HG02884 (cell line): ENCODE measurements around the gene PPIL4.

Experiments
- ATAC-seq: cut with Tn5 transposase; IDR thresholded peaks from one replicate; pipeline ENCODE4 v1.9.1; 2021; ENCODE audit warnings: mild to moderate bottlenecking, moderate library complexity; ENCODE audit not compliant: unreplicated experiment

Gene PPIL4, protein sequence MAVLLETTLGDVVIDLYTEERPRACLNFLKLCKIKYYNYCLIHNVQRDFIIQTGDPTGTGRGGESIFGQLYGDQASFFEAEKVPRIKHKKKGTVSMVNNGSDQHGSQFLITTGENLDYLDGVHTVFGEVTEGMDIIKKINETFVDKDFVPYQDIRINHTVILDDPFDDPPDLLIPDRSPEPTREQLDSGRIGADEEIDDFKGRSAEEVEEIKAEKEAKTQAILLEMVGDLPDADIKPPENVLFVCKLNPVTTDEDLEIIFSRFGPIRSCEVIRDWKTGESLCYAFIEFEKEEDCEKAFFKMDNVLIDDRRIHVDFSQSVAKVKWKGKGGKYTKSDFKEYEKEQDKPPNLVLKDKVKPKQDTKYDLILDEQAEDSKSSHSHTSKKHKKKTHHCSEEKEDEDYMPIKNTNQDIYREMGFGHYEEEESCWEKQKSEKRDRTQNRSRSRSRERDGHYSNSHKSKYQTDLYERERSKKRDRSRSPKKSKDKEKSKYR

DNA sequence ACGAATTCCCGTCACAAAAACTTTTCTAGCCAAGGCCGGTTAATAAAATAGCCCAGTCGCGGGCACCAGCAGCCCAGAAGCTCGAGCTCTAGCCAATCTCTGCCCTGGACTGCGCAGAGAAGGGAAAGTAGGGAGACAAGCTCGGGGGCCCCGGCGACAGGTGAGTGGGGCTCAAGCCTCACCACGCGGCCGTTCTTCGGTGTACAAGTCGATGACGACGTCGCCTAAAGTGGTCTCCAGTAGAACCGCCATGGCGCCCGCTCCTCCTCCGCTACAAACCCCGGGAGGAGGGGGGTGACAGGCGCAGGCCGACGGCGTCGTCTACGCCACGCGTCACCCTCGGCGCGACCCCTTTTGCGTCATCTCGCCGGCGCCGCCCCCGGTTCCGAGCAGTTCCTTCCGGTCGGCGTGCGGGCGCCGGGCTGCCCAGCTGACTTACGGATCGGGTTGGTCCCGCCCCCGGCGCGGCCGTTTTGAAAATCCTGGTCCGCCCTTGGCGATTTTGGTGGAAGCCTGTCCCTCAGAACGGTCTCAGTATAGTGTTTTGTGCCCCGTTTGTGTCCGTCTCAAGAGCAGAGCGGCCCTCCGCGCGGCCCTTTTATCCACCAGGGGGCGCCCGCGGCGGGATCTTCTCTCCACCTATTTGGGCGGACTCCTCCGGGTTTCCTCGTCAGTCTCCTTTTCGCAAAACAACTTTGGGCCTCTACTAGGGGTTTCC, at the start of gene PPIL4:
PPIL4 (minus strand) TSS at position 290 of the 718 bp plus-strand sequence; CDS start at position 252, 38 bp downstream.
- ATAC-seq, result peak; percentile 91

DNA sequence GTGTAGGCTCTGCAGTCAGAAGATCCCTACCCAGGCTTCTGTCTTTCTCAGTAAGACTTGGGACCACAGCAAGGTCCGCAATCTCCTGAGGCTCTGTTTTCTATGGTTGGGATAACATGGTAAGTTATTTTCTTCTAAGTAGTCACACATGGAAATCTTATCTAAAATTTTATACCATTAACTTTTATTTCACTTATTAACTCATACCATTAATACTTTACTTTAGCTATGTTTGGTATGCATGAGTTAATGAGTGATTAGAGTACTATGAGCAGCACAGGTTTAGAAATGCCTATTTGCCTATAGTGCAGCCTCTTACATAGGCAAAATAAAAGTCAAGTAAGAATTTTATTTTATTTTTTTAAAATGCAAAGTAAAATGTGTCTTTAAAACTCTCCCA, 47.6 kb upstream of the PPIL4 start:
- ATAC-seq, result no peak

DNA sequence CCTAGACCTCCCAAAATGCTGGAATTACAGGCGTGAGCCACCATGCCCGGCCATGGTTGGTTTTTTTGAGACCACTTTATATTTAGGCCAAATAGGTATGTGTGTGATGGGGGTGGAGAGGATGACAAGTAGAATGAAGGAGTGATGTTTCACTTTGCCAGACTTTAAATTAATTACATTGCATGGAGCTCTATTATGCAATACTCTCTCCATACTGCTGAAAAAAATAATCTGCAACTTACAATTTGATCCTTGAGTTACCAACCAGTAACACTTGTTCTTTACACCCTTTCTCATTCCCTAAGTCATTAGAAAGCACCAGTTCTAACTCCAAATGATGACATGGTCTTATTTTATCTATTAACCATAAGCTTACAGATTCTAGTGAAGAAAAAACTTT, 47.1 kb upstream of the PPIL4 start:
- no peak for ATAC-seq

DNA sequence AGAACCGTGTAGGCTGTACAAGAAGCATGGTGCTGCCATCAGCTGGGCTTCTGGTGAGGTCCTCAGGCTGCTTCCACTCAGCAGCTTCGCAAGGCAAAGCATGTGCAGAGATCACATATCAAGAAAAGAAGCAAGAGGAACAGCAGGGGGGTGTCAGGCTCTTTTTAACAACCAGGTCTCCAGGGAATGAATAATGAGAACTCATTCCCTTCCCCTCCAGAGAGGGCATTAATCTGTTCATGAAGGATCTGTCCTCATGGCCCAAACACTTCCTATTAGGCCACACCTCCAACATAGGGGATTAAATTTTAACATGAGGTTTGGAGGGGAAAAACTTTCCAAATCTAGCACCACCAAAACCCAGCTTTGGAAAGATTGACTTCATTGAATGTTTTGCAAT, 40.3 kb upstream of the PPIL4 start:
- no peak for ATAC-seq

DNA sequence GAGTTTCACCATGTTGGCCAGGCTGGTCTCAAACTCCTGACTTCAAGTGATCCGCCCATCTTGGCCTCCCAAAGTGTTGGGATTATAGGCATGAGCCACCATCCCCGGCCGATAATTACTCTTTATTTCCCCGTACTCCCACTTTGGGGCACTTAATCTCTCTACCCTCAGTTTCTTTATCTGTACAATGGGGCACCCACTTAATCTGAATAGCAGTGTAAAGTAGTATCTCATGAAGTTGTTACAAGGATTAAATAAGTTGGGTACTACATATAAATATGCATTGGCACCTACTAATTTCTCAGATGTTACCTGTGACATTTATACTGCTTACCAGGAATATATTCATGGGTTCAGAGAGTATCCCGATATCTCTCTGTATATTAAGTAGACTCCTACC, 35.5 kb upstream of the PPIL4 start:
- ATAC-seq, result no peak

DNA sequence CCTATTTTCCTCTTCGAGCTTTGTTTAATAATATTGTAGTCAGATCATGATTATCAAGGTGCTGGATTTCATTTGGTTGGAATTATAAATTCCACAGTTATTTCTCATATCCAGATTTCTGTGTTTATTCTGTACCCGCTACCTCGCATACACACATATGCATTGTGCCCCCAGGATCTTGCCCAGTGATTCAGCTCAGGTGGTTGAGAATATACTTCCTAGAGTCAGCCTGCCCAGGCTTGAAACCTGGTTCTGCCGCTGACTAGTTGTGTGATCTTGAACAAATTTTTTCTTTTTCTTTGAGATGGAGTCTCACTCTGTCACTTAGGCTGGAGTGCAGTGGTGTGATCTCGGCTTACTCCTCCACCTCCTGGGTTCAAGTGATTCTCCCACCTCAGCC, 35.0 kb upstream of the PPIL4 start:
- no peak for ATAC-seq

DNA sequence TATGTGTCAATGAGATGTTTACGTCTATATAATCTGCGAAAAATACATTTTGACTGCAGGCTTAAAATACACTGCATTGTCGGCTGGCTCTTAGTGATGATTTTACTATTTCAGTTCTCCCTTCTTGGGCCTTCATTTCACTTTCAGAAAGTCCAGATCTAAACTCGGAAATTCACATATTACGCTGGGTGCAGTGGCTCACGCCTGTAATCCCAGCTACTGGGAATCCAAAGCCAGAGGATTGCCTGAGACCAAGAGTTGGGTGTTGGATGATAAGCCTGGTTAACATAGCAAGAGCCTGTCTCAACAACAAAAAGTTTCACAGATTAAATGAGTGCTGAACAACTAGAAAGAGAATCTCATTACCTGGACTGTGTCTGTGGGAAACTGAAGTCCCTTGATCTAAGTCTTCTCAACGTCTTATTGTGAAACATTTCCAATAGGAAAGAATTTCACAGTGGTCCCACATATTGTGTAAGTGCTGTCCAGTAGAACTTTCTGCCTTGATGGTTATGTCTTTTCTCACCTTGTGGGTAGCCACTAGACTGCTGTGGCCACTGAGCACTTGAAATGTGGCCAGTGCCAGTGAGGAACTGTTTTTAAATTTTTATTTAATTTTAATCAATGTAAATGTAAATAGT, 22.2 kb upstream of the PPIL4 start:
- ATAC-seq, result no peak

DNA sequence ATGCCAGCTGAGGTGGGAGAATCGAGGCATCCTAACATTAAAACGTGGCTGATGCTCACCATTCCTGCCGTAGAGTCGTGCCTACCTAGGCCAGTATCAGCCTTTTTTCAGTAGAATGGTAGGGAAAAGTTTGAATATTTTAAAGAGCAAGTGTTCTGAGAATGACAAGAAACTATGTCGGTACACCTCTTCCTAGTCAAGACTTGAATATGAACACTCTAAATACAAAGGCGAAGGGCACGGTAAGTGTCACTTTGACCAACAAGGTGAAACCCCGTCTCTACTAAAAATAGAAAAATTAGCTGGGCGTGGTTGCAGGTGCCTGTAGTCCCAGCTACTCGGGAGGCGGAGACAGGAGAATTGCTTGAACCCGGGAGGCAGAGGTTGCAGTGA, 21.3 kb upstream of the PPIL4 start:
- ATAC-seq, result no peak

DNA sequence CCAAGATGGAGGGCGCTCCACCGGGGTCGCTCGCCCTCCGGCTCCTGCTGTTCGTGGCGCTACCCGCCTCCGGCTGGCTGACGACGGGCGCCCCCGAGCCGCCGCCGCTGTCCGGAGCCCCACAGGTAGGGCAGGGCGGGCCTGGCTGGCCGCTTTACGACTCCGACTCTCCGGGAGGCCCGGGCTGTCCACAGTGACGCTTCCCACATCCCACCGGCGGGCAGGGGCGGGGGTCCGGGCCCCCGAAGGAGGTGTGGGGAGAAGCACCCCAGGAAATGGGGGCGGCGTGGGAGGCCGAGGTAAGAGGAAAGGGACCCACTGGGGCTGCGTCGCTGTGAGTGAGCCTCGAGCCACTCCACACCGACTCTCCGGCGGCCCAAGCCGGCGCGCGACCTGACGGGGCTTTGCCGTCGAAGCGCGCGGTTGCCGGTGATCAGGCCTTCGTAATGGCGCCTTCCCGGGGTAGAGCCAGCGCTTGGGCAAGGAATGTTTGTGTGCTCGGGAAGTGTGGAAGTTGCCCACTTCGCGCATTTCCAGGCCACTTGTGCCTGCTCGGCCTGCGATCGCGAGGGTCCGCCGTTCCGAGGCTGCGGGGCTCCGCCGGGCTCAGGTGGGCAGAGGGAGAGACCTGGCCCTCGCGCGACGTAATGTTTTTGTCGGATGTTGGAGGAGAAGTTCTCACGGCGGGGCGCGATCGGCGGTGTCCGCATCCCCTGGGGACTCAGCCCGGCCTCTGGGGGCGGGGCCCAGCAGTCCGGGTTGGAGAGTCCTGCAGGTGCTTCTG, 20.8 kb upstream of the PPIL4 start:
- ATAC-seq, result peak; percentile 6

DNA sequence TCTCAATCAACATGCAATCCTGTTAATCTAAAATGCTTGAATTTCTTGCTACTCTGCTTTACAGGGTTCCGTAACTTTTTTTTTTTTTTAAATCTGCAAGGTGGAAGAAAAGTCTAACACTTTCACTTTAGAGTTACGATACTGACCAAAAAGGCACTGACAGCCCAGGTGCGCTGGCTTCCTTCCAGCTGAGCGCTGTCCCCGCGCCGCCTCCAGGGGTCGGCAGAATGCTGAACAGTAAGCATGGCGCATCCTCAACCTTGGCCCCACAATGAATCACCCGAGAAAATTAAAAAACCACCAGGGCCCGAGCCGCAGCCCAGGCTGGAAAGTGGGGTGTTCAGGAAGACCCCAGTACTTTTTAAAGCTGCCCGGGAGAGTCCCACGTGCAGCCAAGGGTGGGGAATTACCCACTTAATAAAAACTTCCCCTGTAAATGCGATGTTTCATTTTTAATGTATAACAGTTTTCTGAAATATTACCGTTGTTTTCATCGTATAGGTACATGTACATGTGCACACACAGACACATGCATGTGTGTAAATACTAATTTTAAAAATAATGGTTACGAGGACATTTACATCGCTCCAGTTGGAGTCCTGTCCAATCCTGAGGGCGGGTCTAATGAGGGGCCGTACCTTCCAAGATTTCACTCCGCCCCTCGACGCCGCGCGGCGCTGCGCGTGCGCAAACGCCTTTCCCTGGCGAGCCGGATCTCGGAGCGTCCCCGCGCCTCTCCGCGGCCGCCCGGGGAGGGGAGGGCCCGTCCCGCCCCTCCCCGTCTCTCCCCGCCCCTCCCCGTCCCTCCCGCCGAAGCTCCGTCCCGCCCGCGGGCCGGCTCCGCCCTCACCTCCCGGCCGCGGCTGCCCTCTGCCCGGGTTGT, 19.9 kb upstream of the PPIL4 start, which contains the start of gene GINM1:
GINM1 (plus strand) TSS at position 849 of the 883 bp plus-strand sequence. CDS start 40 bp downstream, outside the sequence.
- peak; percentile 72 for ATAC-seq

DNA sequence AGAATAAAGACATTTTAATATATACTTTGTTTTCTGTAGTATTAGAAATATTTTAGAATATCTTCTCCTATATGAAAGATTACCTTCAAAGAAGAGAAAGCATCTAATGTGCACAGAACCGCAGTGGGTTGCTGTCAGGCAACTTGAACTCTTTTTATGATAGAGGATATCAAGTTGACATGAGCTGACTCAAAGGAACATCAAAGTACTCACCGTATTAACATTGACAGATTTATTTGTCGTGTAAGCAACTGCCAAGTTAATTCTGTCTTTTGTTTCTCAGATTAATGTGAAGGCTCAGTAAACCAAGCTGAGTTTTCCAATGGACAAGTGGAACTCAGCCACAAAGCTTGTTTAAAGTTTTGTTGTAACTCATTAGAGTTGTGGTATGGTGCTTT, 18.1 kb upstream of the PPIL4 start:
- ATAC-seq, result no peak

DNA sequence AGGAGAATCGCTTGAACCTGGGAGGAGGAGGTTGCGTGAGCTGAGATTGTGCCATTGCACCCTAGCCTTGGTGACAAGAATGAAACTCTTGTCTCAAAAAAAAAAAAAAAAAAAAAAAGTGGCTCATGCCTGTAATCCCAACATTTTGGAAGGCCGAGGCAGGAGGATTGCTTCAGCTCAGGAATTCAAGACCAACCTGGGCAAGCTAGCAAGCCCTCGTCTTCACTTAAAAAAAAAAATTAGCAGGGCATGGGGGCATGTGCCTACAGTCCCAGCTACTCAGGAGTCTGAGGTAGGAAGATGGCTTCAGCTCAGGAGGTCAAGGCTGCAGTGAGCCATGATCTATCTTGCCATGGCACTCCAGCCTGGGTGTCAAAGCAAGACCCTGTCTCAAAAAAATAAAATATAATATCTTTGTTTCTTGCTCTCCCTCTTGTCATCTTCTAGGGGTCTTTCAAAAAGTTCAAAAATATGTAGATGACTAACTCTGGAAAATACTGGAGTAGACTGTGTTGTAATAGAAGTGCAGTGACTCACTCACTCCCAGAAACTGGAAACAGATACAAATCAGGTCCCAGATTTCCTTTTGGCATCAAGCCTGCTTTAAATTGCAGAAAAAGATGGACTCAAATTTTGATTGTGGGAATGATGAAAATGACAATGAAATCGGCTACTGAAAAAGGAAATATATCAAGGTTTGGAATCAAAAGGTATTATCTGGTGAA, 17.5 kb upstream of the PPIL4 start:
- ATAC-seq, result no peak

DNA sequence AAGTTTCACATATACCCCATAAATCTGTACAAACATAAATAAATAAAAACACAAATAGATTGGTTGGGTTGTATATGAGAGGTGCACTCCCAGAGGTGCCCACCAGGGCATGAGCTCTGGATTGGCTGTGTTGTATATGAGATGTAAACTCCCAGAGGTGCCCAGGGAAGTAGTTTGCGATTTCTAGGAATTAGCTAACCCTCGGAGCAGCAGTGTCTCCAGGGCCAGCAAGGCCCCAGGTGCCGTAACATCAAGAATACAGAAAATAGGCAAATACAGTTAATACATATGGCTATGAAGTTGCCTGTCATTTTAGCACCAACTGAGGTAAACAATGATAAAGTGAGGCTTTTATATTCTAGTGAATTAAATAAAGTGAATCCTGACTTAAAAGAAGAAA, 14.9 kb upstream of the PPIL4 start:
- no peak for ATAC-seq

DNA sequence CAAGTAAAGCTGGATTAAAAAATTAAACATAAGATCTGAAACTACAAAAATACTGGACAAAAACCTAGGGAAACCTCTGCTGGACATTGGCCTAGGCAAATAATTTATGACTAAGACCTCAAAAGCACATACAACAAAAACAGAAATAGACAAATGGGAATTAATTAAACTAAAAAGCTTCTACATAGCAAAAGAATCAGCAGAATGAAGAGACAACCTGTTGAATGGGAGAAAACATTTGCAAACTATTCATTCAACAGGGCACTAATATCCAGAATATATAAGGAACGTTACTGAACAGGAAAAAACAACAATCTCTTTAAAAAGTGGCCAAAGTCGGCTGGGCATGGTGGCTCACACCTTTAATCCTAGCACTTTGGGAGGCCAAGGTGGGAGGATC, 13.5 kb upstream of the PPIL4 start:
- no peak for ATAC-seq

DNA sequence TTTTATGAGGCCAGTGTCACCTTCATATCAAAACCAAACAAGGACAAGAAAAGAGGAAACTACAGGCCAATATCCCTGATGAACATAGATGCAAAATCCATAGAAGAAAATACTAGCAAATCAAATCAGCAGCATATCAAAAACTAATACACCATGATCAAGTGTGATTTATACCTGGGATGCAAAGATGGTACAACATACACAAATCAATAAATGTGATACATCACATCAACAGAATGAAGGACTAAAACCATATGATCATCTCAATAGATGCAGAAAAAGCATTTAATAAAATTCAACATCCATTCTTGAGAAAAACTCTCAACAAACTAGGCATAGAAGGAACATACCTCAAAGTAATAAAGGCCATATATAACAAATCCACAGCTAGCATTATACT, 12.2 kb upstream of the PPIL4 start:
- no peak for ATAC-seq

DNA sequence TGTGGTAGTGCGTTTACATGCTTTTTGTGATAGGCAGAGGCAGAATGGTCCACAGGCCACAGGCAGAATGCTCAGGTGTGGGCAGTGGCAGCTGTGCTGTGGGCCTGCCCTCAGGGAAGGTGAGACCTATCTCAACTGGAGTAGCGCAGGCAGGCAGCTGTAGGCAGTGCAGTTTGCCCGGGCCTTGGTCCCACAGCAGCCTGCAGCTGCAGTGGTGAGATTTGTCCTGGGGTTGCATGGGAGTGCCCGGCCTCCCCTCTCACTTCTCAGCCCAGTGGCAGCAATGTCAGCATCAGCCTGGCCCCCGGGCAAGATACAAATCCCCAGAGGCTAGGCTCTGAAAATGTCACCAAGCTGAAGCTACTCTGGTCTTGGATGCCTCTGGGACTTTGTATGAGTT, 6.1 kb upstream of the PPIL4 start:
- no peak for ATAC-seq

DNA sequence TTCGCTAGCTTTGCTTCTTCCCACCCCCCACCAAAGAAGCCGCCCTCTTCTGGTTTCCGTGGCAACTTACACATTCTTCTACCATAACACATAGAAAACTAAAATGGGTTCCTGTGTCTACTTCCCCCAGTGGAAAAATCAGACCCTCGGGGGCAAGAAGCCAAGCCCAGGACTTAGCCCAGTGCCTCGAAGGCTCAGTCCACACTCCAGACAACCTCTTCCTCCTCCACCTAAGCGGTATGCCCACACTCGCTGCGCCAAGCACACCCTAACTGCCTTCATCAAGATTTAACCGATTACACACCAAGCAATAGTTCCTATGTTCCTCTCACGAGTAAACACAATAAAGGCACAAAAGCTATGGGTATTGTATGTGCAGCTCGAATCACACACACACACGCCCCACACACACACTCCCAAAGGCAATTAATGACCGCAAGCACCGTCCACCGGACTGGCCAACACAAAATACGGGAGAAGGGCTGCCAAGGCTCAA, 537 bp downstream of the PPIL4 start:
- ATAC-seq, result no peak

DNA sequence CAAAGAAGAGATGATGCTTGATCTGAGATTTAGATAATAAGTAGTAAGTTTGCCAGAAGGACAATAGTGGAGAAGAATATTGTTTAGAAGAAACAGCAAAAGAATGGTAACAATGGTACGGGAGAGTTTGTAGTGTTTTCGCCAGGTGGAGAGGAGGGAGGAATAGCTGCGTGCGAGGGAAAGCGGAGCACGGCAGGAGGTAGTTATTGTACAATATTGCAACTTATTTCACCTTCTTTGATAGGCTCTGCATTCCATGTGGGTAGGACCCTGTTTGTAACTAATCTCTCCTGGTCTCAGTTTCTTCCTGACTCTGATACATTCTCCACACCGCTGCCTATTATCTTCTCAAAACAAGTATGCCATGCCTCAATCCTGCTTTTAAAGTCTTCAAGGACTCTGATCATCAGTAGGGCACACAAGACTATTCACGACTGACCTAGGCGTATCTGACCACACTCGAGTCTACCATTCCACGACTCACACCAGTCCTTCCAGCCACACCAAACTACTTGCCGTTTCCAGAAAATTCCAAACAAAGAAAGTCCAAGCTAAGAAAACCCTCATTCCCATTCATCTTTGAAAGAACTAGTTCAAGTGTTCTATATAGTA, 1.1 kb downstream of the PPIL4 start:
- ATAC-seq, result no peak

DNA sequence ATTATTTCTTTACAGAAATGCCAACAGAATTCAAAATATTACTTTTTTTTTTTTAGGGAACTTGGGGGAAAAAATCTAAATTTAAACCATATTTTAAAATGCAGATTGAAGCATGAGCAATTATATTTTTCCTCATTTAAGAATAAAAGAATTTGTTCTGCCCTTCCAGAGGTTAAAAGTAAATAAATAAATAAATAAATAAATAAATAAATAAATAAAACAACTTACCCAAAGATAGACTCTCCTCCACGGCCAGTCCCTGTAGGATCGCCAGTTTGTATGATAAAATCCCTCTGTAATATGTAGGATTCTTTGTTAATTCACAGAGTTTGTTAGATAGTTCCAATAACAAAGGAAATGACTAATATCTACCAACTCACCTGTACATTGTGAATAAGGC, 4.7 kb downstream of the PPIL4 start:
- no peak for ATAC-seq
